ENCODE results near the gene RASSF5.

- no peak for TF ChIP-seq EZH2 (IDR thresholded peaks at IDR 0.05; ENCODE audit: low read length)
- TF ChIP-seq CTCF (optimal IDR thresholded peaks at IDR 0.05 in 1 of 3, IDR thresholded peaks at IDR 0.05 in 1 of 3, conservative IDR thresholded peaks at IDR 0.05 in 1 of 3; ENCODE audit: extremely low read depth in 1 of 3, insufficient read depth in 2 of 3, low read length in 3 of 3) = no peak
Measured at GRCh38 chr1:206541236-206541833, 34.0 kb downstream of the RASSF5 start.

Measured in keratinocyte (primary cell).